Astrocyte (in vitro differentiated cells and primary cell): ENCODE measurements around the gene CHRNA3. TPM values are rescaled to one million over a fixed set of nuclear protein-coding genes. Genes with fewer than 3 reads are reported as not detected.

ENCODE experiments used
- DNase-seq: peaks from one replicate; pipeline ENCODE4 v3.0.0-alpha.2; 2010; ENCODE audit warnings: low read depth
- FAIRE-seq: peaks from 2 replicates; lab custom pipeline; 2011; peaks lifted over from hg19 to GRCh38; lab: Jason Lieb, UNC
- H2AFZ ChIP-seq: 2 replicates; pipeline ENCODE4 v1.6.0; 2012; ENCODE audit warnings: low read depth, low read length, inconsistent platforms
- H3K27ac ChIP-seq: 2 replicates; pipeline ENCODE4 v1.5.1; 2011; ENCODE audit warnings: low read depth, low read length, inconsistent platforms
- H3K27me3 ChIP-seq: 2 replicates; pipeline ENCODE4 v1.6.0; 2011; ENCODE audit warnings: low read length, inconsistent platforms; ENCODE audit not compliant: insufficient read depth
- H3K36me3 ChIP-seq: 2 replicates; pipeline ENCODE4 v1.5.1; 2011; ENCODE audit warnings: low read length, inconsistent platforms; ENCODE audit not compliant: insufficient read depth
- H3K4me1 ChIP-seq: 2 replicates; pipeline ENCODE4 v1.5.1; 2011; ENCODE audit warnings: low read length, inconsistent platforms; ENCODE audit not compliant: insufficient read depth
- H3K4me2 ChIP-seq: 2 replicates; pipeline ENCODE4 v1.6.0; 2012; ENCODE audit warnings: low read length, inconsistent platforms
- H3K4me3 ChIP-seq: 2 replicates; pipeline ENCODE4 v1.5.1; 2011; ENCODE audit warnings: low read depth, mild to moderate bottlenecking, low read length, inconsistent platforms; ENCODE audit not compliant: insufficient read depth
- H3K79me2 ChIP-seq: 2 replicates; pipeline ENCODE4 v1.6.0; 2012; ENCODE audit warnings: mild to moderate bottlenecking, low read length, inconsistent platforms; ENCODE audit not compliant: insufficient read depth
- H3K9ac ChIP-seq: 2 replicates; pipeline ENCODE4 v1.6.0; 2012; ENCODE audit warnings: mild to moderate bottlenecking, low read length, inconsistent platforms
- H3K9me3 ChIP-seq: 2 replicates; pipeline ENCODE4 v1.5.1; 2012; ENCODE audit warnings: low read depth, mild to moderate bottlenecking, low read length, inconsistent platforms; ENCODE audit not compliant: insufficient read depth
- H4K20me1 ChIP-seq: 2 replicates; pipeline ENCODE4 v1.6.0; 2012; ENCODE audit warnings: low read length, inconsistent platforms; ENCODE audit not compliant: insufficient read depth
- H3K27ac Mint-ChIP-seq: one replicate; pipeline ENCODE4 v1.8.0; 2021; ENCODE audit warnings: mild to moderate bottlenecking, mixed read lengths; ENCODE audit not compliant: unreplicated experiment
- H3K27me3 Mint-ChIP-seq: one replicate; pipeline ENCODE4 v1.8.0; 2021; ENCODE audit warnings: low read depth, mixed read lengths; ENCODE audit not compliant: unreplicated experiment
- H3K36me3 Mint-ChIP-seq: one replicate; pipeline ENCODE4 v1.8.0; 2021; ENCODE audit warnings: low read depth, mixed read lengths; ENCODE audit not compliant: unreplicated experiment
- H3K4me1 Mint-ChIP-seq: one replicate; pipeline ENCODE4 v1.8.0; 2021; ENCODE audit warnings: low read depth, mixed read lengths; ENCODE audit not compliant: unreplicated experiment
- H3K4me3 Mint-ChIP-seq: one replicate; pipeline ENCODE4 v1.8.0; 2021; ENCODE audit warnings: mild to moderate bottlenecking, moderate library complexity, mixed read lengths; ENCODE audit not compliant: unreplicated experiment
- H3K9me3 Mint-ChIP-seq: one replicate; pipeline ENCODE4 v1.8.0; 2021; ENCODE audit warnings: mild to moderate bottlenecking, mixed read lengths; ENCODE audit not compliant: unreplicated experiment
- EZH2 ChIP-seq: IDR thresholded peaks from 2 replicates; pipeline ENCODE4 v1.6.1; 2012; ENCODE audit warnings: mild to moderate bottlenecking, low read length, inconsistent platforms; ENCODE audit not compliant: insufficient read depth
- total RNA-seq: library from RNA; stranded (reverse); gene quantifications from 2 replicates; pipeline ENCODE4 v1.2.1, GENCODE V29; 2021
- TF ChIP-seq, protein P1 (sequence below): IDR thresholded peaks from 2 replicates; pipeline ENCODE4 v1.5.1; 2011; ENCODE audit warnings: low read depth, mild to moderate bottlenecking, inconsistent platforms, low read length, moderate library complexity; ENCODE audit not compliant: insufficient read depth

The CHRNA3 gene
- total RNA-seq, 1 donor from 2014 or later: not detected

DNA sequence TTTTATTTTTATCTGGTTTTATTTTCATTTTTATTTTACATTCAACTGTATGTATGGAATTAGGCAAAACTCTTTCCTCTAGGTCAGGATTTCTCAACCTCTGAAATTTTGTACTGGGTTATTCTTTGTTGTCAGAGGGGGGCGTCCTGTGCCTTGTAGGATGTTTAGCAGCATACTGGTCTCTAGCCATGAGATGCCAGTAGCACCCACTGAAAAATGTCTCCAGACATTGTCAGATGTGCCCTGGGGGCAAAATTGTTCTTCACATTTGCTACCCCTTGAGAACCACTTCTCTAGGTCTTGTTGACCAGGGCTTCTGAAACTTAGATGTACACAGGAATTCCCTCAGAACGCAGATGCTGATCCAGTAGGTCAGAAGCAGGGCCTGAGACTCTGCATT lies 50.1 kb downstream of the CHRNA3 start:
- no peak overlapping the region for H3K4me3 Mint-ChIP-seq
- Histone ChIP-seq H3K79me2 (no peaks in the 10 kb centered on the region), H3K4me3 (no peak overlapping the region), H3K9me3 (no peaks in the 10 kb centered on the region), H4K20me1 (no peaks in the 10 kb centered on the region), H3K27me3 (no peaks in the 10 kb centered on the region), H3K27ac (no peak overlapping the region), H3K4me1 (no peaks in the 10 kb centered on the region), H3K9ac (no peak overlapping the region), H2AFZ (no peak overlapping the region), H3K36me3 (no peaks in the 10 kb centered on the region), H3K4me2 (no peak overlapping the region)
- H3K9me3 Mint-ChIP-seq: no peaks in the 10 kb centered on the region
- no peak for DNase-seq
- H3K27me3 Mint-ChIP-seq: peaks cover 1% of the 10 kb centered on the region
- H3K27ac Mint-ChIP-seq: no peak overlapping the region
- TF ChIP-seq, protein P1, sequence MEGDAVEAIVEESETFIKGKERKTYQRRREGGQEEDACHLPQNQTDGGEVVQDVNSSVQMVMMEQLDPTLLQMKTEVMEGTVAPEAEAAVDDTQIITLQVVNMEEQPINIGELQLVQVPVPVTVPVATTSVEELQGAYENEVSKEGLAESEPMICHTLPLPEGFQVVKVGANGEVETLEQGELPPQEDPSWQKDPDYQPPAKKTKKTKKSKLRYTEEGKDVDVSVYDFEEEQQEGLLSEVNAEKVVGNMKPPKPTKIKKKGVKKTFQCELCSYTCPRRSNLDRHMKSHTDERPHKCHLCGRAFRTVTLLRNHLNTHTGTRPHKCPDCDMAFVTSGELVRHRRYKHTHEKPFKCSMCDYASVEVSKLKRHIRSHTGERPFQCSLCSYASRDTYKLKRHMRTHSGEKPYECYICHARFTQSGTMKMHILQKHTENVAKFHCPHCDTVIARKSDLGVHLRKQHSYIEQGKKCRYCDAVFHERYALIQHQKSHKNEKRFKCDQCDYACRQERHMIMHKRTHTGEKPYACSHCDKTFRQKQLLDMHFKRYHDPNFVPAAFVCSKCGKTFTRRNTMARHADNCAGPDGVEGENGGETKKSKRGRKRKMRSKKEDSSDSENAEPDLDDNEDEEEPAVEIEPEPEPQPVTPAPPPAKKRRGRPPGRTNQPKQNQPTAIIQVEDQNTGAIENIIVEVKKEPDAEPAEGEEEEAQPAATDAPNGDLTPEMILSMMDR: no peak
- no peak for TF ChIP-seq EZH2
- no peak for FAIRE-seq
- H3K36me3 Mint-ChIP-seq: no peaks in the 10 kb centered on the region
- H3K4me1 Mint-ChIP-seq: no peaks in the 10 kb centered on the region

DNA sequence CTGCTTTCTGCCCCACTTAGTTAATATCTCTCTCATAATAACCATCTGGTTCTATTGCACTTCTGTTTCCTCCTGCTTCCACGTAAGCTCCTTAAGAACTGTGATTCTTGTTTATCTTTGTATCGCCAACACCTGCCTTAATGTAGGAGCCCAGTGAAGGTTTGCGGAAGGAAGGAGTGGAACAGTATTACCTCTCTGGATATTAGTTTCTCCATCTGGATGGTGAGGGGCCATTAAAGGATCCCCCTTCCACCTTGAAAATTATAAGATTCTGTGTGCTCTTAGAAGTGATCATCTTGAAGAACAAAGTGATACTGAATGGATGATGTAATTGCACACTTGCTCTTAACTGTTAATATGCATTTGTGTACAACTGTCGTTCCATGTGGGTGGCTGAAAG lies 53.3 kb downstream of the CHRNA3 start:
- Histone ChIP-seq H3K4me2 (no peak overlapping the region), H2AFZ (no peak overlapping the region), H3K4me1 (no peaks in the 10 kb centered on the region), H4K20me1 (no peaks in the 10 kb centered on the region), H3K79me2 (no peaks in the 10 kb centered on the region), H3K9ac (no peak overlapping the region), H3K27ac (no peak overlapping the region), H3K4me3 (no peak overlapping the region), H3K27me3 (no peaks in the 10 kb centered on the region), H3K36me3 (no peaks in the 10 kb centered on the region), H3K9me3 (no peaks in the 10 kb centered on the region)
- DNase-seq: no peak
- TF ChIP-seq, protein P1: no peak
- no peak for TF ChIP-seq EZH2
- FAIRE-seq: no peak
- H3K4me3 Mint-ChIP-seq: no peak overlapping the region
- H3K27ac Mint-ChIP-seq: no peak overlapping the region
- peaks cover 8% of the 10 kb centered on the region for H3K27me3 Mint-ChIP-seq
- H3K36me3 Mint-ChIP-seq: no peaks in the 10 kb centered on the region
- no peaks in the 10 kb centered on the region for H3K9me3 Mint-ChIP-seq
- H3K4me1 Mint-ChIP-seq: no peaks in the 10 kb centered on the region

GRCh38 chr15:78565951-78566774 lies 54.6 kb downstream of the CHRNA3 start:
- H3K4me1 Mint-ChIP-seq: no peaks in the 10 kb centered on the region
- peak overlapping the region; percentile 97 for H3K4me2 ChIP-seq
- no peaks in the 10 kb centered on the region for H3K36me3 Mint-ChIP-seq
- H3K4me3 ChIP-seq: peak overlapping the region; percentile 79
- TF ChIP-seq, protein P1: peak; percentile 9
- TF ChIP-seq EZH2: no peak
- no peaks in the 10 kb centered on the region for H4K20me1 ChIP-seq
- H3K36me3 ChIP-seq: no peaks in the 10 kb centered on the region
- H3K9me3 ChIP-seq: no peaks in the 10 kb centered on the region
- no peak overlapping the region for H3K27ac ChIP-seq
- peak overlapping the region; percentile 57 for H3K9ac ChIP-seq
- H3K4me3 Mint-ChIP-seq: peak overlapping the region; percentile 85
- peak overlapping the region; percentile 83 for H2AFZ ChIP-seq
- no peaks in the 10 kb centered on the region for H3K9me3 Mint-ChIP-seq
- H3K27me3 ChIP-seq: no peaks in the 10 kb centered on the region
- peak overlapping the region; percentile 16 for H3K27ac Mint-ChIP-seq
- peaks cover 16% of the 10 kb centered on the region for H3K27me3 Mint-ChIP-seq
- DNase-seq (peak; percentile 9), FAIRE-seq (no peak)
- H3K79me2 ChIP-seq: no peaks in the 10 kb centered on the region
- H3K4me1 ChIP-seq: no peaks in the 10 kb centered on the region
